LNCAP (cell line): ENCODE data around the gene SAP30.

Source experiments
- TF ChIP-seq, protein P1 (sequence below): fragments of 450-650 bp; IDR thresholded peaks from 2 replicates; pipeline ENCODE4 v1.5.1; 2017; ENCODE audit warnings: mild to moderate bottlenecking

SAP30 gene, protein sequence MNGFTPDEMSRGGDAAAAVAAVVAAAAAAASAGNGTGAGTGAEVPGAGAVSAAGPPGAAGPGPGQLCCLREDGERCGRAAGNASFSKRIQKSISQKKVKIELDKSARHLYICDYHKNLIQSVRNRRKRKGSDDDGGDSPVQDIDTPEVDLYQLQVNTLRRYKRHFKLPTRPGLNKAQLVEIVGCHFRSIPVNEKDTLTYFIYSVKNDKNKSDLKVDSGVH

DNA sequence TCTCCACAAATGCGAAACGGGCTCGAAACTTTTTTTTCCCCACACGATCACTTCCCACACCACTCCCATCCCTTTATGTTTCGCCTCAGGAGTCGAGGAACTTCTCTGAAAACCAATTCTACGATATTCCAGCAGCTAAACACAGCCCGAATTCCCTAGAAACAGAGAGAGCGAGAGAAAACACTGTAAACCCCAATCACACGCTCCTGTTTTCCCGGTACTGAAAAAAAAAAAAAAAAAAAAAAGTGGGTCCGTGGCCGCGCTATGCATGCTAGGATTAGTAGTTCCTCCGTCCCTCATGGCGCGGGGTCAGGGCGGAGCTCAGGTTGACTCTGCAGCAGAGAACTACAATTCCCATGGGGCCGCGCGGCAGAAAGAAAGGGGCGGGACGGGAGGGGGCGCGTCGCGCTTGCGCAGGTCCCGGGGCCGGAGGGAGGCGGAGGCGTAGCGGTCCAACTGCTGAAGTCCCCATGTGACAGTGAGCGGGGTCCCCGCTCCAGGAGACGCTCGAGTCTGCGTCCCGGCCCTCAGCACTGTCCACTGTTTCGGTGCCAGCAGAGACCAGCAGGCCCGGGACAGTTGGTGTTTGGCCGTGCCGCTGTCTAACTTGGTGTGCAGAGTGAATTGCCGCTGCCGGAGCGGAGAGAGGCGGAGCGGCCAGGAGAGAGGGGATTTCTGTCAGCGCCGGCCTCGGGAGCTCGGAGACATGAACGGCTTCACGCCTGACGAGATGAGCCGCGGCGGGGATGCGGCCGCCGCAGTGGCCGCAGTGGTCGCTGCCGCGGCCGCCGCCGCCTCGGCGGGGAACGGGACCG, at the start of gene SAP30:
Gene SAP30, plus strand, starts transcription at position 478 of the 815 bp plus-strand sequence. Its CDS starts 229 bp downstream, at position 707.
- TF ChIP-seq, protein P1, sequence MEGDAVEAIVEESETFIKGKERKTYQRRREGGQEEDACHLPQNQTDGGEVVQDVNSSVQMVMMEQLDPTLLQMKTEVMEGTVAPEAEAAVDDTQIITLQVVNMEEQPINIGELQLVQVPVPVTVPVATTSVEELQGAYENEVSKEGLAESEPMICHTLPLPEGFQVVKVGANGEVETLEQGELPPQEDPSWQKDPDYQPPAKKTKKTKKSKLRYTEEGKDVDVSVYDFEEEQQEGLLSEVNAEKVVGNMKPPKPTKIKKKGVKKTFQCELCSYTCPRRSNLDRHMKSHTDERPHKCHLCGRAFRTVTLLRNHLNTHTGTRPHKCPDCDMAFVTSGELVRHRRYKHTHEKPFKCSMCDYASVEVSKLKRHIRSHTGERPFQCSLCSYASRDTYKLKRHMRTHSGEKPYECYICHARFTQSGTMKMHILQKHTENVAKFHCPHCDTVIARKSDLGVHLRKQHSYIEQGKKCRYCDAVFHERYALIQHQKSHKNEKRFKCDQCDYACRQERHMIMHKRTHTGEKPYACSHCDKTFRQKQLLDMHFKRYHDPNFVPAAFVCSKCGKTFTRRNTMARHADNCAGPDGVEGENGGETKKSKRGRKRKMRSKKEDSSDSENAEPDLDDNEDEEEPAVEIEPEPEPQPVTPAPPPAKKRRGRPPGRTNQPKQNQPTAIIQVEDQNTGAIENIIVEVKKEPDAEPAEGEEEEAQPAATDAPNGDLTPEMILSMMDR = no peak

DNA sequence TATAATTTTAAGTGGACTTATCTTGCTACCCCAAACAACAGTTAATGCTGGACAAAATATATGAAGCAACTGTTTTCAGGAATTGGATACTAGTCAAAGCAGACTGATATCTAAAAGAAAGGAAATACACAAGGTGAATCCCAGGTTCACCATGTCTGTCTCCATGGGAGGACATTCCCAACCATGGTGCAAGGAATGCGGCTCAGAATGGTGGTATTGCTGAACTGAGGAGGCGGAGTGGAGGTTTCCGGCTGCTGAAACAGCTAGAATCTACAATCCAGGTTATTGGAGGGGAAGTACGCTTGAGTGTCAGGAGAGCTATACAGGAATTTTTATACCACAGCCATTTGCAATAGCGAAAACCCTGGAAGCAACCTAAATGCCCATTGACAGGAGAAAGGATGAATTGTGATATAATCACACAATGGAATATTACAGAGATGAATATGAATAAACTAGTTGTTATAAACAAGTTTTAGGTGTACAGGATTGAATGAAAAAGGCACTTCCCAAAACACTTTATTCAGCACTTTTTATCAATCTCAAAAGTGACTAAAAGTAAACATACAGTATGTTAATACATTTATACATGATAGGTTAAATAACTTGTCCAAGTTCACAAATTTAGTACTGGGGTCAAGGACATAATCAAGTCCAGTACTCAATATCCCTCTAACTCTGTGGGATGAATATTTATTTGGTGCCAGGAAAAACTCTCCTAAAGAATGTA, 45.6 kb upstream of the SAP30 start:
- TF ChIP-seq, protein P1 = no peak

DNA sequence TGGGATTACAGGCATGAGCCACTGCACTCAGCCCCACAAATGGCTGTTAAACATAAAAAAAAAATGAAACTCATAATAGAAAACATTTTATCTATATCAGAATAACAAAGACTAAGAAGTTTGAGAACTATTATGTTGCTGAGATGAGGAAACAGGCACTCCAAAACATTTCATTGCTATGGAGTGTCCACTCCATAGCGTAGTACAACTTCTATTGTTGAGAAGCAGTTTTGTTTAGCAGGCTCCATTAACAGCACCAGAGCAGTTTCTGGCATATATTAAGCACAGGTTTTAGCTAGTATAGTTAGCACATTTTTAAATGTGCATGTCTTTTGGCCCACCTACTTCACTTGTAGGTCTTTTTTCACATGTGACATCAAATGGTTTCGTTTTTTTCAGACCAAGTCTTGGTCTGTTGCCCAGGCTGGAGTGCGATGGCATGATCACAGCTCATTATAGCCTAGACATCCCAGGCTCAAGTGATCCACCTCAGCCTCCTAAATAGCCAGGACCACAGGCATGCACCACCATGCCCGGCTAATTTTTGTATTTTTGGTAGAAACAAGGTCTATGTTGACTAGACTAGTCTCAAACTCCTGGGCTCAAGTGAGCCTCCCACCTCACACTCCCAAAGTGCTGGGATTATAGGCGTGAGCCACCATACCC, 42.4 kb upstream of the SAP30 start:
- TF ChIP-seq, protein P1 = no peak

DNA sequence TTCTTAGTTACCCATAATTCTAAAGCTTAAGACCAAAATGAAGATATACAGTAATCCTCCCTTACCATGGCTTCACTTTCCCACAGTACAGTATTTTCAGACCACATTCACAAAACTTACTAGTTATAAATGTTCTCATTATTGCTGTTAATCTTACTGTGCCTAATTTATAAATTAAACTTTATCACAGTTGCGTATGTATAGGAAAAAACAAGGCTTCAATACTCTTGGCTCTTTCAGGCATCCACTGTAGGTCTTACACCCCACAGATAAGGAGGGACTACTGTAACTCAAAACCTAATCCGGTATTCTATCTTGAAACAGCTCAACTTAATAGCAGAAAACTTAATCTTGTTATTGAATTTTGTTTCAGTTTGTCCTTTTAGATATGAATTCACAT, 40.2 kb upstream of the SAP30 start:
- TF ChIP-seq, protein P1 = no peak

DNA sequence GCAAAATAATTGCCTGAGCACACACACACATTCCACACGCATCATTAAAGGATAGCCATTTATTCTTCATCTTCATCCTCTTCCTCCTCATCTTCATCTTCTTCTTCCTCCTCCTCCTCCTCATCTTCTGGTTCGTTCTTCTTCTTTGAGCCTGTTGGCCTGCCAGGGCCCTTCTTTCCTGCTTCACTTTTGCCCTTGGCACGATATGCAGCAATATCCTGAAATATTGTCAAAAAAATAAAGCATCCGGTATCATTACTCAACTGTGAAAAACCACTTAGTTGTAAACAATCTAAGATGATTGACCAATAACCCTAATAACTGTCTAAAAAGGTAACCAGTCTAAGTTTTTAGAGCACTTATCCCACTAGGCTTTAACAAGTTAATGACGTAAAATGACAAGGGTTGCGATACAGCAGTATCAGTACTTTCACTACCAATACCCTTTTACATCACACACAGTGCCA, 38.7 kb upstream of the SAP30 start:
- TF ChIP-seq, protein P1 = no peak

DNA sequence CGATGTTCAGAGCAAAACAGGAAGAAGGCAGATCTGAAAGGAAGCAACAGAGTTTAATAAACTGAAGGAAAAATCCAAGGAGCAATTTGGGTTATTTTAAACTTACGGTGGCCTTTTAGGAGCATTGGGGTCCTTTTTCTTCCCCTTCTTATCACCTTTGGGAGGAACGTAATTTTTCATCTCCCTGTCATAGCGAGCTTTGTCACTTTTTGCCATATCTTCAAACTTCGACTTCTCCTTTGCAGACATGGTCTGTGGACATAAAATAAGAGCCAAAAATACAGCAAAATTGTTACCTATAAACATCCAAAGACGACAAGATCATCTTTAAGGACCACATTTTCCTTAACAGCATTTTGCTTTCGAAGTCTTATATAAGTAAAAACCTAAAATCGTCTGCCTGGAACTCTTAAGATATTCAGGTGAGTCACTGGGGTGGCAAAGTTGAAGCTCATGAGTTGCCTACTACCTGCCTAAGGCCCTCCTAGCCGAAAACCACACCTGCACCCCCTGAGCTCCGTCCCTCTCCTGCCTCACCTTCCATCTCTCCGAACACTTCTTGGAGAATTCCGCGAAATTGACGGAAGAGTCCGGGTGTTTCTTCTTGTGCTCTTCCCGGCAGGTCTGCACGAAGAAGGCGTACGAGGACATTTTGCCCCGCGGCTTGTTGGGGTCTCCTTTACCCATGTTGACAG, 37.6 kb upstream of the SAP30 start:
- TF ChIP-seq, protein P1 = no peak
